Stimulated activated CD8-positive, alpha-beta memory T cell treated with anti-CD3 and anti-CD28 coated beads, Interleukin-12 subunit alpha, Interleukin-12 subunit beta, amount 100 ng/mL, for 24 hours (primary cell): ENCODE measurements around the gene ASTN2.

Source experiments
- DNase-seq: peaks from one replicate; pipeline ENCODE4 v3.0.0-alpha.2; 2020; ENCODE audit errors: extremely low read depth

The ASTN2 gene

GRCh38 chr9:117169089-117169621 is 245.7 kb downstream of the ASTN2 start:
- no peak for DNase-seq

GRCh38 chr9:117164512-117164911 is 250.3 kb downstream of the ASTN2 start:
- DNase-seq = no peak

- no peak for DNase-seq
Measured at GRCh38 chr9:117160254-117160653, 254.6 kb downstream of the ASTN2 start.

GRCh38 chr9:117156771-117157535 is 257.9 kb downstream of the ASTN2 start:
- DNase-seq = no peak

- no peak for DNase-seq
Measured at GRCh38 chr9:117156144-117156688, 258.6 kb downstream of the ASTN2 start.

GRCh38 chr9:117153021-117153420 is 261.8 kb downstream of the ASTN2 start:
- no peak for DNase-seq

- DNase-seq = no peak
Measured at GRCh38 chr9:117151716-117152115, 263.1 kb downstream of the ASTN2 start.

GRCh38 chr9:117149996-117150395 is 264.9 kb downstream of the ASTN2 start:
- no peak for DNase-seq

- DNase-seq = no peak
Measured at GRCh38 chr9:117145811-117146490, 268.9 kb downstream of the ASTN2 start.

- no peak for DNase-seq
Measured at GRCh38 chr9:117145081-117145480, 269.8 kb downstream of the ASTN2 start.

- DNase-seq = no peak
Measured at GRCh38 chr9:117138231-117138630, 276.6 kb downstream of the ASTN2 start.

- no peak for DNase-seq
Measured at GRCh38 chr9:117136461-117136860, 278.4 kb downstream of the ASTN2 start.

- no peak for DNase-seq
Measured at GRCh38 chr9:117135501-117136098, 279.3 kb downstream of the ASTN2 start.

GRCh38 chr9:117134826-117135500 is 279.9 kb downstream of the ASTN2 start:
- no peak for DNase-seq

GRCh38 chr9:117126871-117127270 is 288.0 kb downstream of the ASTN2 start:
- DNase-seq = no peak

- DNase-seq = no peak
Measured at GRCh38 chr9:117125531-117125930, 289.3 kb downstream of the ASTN2 start.

GRCh38 chr9:117123729-117124128 is 291.1 kb downstream of the ASTN2 start:
- no peak for DNase-seq

- no peak for DNase-seq
Measured at GRCh38 chr9:117122953-117123352, 291.9 kb downstream of the ASTN2 start.

GRCh38 chr9:117122102-117122501 is 292.8 kb downstream of the ASTN2 start:
- DNase-seq = no peak

GRCh38 chr9:117121316-117121715 is 293.5 kb downstream of the ASTN2 start:
- DNase-seq = no peak

GRCh38 chr9:117120061-117120460 is 294.8 kb downstream of the ASTN2 start:
- DNase-seq = no peak

- no peak for DNase-seq
Measured at GRCh38 chr9:117116084-117116483, 298.8 kb downstream of the ASTN2 start.
